ENCODE results near the gene POLN. TPM values are rescaled to one million over a fixed set of nuclear protein-coding genes. Genes with fewer than 3 reads are reported as not detected.

The POLN gene
- total RNA-seq, 4 donors from 2014 or later = 0.27 to 2.6 (median 1.4) TPM

DNA sequence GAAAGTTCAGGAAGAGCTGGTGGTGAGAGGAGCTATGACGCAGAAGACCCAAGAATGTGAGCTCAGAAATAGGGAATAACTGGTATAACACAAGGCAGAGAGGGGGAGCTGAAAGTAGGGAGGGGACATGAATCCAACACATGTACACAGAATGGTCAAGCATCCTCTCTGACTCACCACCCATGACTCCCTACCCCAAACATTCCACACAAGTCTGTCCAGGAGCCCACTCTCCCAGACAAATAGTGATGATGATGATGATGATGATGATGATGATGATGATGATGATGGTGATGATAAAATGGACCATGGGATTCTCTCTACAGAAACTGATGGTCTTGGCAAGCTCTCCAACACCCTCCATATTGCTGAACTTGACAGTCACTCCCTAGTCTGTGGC, 136.4 kb downstream of the POLN start:
- TF ChIP-seq POLR2AphosphoS5 (IDR thresholded peaks at IDR 0.05) (no peak), EP300 (IDR thresholded peaks at IDR 0.05; ENCODE audit: low read depth) (no peak), POLR2A (IDR thresholded peaks at IDR 0.05) (no peak), CTCF (IDR thresholded peaks at IDR 0.05) (no peak)
- DNase-seq = no peak
- Histone ChIP-seq H3K27ac (no peak overlapping the region), H3K36me3 (no peaks in the 10 kb centered on the region), H3K4me1 (no peaks in the 10 kb centered on the region), H3K9me3 (peaks cover 14 to 16% of the 10 kb centered on the region in 2 donors), H3K27me3 (no peaks in the 10 kb centered on the region), H3K4me3 (no peak overlapping the region)
- WGBS, 2 donors (ENCODE audit: low coverage in 1 of 2) = 73 to 100% methylated on average over 1 of the region's 1 CpG
- intact Hi-C loops (cut with DNase I; ENCODE audit: low total_unique reads) (no loop called here), in situ Hi-C loops (cut with MboI; ENCODE audit: low pct_ligation_motif_present in 1 of 4, low pct_unique_long_range_greater_than_20kb in 1 of 4, low sequenced_read_pairs in 3 of 4) (no loop called here)

DNA sequence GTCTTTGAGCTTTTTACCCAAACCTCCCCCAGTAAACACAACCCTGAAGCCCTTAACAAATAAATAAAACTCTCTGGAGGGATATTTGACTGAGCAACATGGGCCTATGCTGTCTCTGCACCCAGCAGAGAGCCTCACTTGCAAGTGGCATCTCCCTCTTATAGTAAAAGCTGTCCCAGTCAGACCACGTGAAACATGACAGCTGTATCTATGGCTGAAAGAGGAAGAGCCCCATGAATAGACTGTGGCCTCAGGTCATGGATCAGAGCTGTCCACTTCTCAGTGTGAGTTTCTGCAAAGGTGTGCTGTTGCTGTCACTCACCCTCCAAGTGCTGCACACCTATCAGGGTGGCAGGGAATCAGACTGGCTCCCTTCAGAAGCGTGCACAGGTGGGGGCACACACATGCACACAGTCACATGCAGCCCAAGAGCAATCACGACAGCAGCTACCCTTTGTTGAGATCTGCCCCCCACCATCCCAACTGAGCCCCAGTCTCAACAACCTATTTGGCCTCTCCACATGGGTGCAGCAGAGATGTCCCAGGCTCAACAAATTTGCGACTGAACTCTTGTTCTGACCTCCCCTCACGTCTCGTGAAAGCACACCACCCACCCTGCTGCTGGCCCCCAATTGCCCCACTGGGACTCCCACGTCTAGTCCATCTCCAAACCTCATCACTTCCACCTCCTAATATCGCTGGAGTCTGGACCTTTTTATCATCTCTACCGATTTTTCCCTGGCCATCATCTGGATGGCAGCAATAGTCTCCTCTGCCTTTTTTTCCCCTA, 137.2 kb downstream of the POLN start:
- Histone ChIP-seq H3K4me3 (no peak overlapping the region), H3K4me1 (no peaks in the 10 kb centered on the region), H3K9me3 (peaks cover 14 to 16% of the 10 kb centered on the region in 2 donors), H3K27me3 (no peaks in the 10 kb centered on the region), H3K36me3 (no peaks in the 10 kb centered on the region), H3K27ac (no peak overlapping the region)
- no peak for DNase-seq
- WGBS, 2 donors (ENCODE audit: low coverage in 1 of 2) = 78 to 80% methylated on average over 6 to 9 of the region's 9 CpGs
- intact Hi-C loops (cut with DNase I; ENCODE audit: low total_unique reads) = no loop called here
- TF ChIP-seq POLR2A (IDR thresholded peaks at IDR 0.05) = no peak
- TF ChIP-seq POLR2AphosphoS5 (IDR thresholded peaks at IDR 0.05) = no peak
- TF ChIP-seq CTCF (IDR thresholded peaks at IDR 0.05) = no peak
- no peak for TF ChIP-seq EP300 (IDR thresholded peaks at IDR 0.05; ENCODE audit: low read depth)
- in situ Hi-C loops (cut with MboI; ENCODE audit: low pct_ligation_motif_present in 1 of 4, low pct_unique_long_range_greater_than_20kb in 1 of 4, low sequenced_read_pairs in 3 of 4) = no loop called here

GRCh38 chr4:2103843-2104547, 137.9 kb downstream of the POLN start:
- no peaks in the 10 kb centered on the region for H3K36me3 ChIP-seq
- 73 to 86% methylated on average over 2 of the region's 2 CpGs for WGBS, 2 donors (ENCODE audit: low coverage in 1 of 2)
- in situ Hi-C loops (cut with MboI; ENCODE audit: low pct_ligation_motif_present in 1 of 4, low pct_unique_long_range_greater_than_20kb in 1 of 4, low sequenced_read_pairs in 3 of 4) (no loop called here), intact Hi-C loops (cut with DNase I; ENCODE audit: low total_unique reads) (no loop called here)
- H3K4me3 ChIP-seq = no peak overlapping the region
- no peak overlapping the region for H3K27ac ChIP-seq
- H3K4me1 ChIP-seq = no peaks in the 10 kb centered on the region
- no peaks in the 10 kb centered on the region for H3K27me3 ChIP-seq
- TF ChIP-seq CTCF (IDR thresholded peaks at IDR 0.05) = no peak
- no peak for TF ChIP-seq POLR2AphosphoS5 (IDR thresholded peaks at IDR 0.05)
- no peak for TF ChIP-seq EP300 (IDR thresholded peaks at IDR 0.05; ENCODE audit: low read depth)
- no peak for TF ChIP-seq POLR2A (IDR thresholded peaks at IDR 0.05)
- DNase-seq = no peak
- peaks cover 14 to 16% of the 10 kb centered on the region in 2 donors for H3K9me3 ChIP-seq

- Histone ChIP-seq H3K27me3 (no peaks in the 10 kb centered on the region), H3K9me3 (peaks cover 14 to 16% of the 10 kb centered on the region in 2 donors), H3K27ac (no peak overlapping the region), H3K36me3 (no peaks in the 10 kb centered on the region), H3K4me1 (no peaks in the 10 kb centered on the region), H3K4me3 (no peak overlapping the region)
- intact Hi-C loops (cut with DNase I; ENCODE audit: low total_unique reads) = no loop called here
- TF ChIP-seq POLR2A (IDR thresholded peaks at IDR 0.05) = no peak
- TF ChIP-seq POLR2AphosphoS5 (IDR thresholded peaks at IDR 0.05) = no peak
- no peak for TF ChIP-seq CTCF (IDR thresholded peaks at IDR 0.05)
- TF ChIP-seq EP300 (IDR thresholded peaks at IDR 0.05; ENCODE audit: low read depth) = no peak
- in situ Hi-C loops (cut with MboI; ENCODE audit: low pct_ligation_motif_present in 1 of 4, low pct_unique_long_range_greater_than_20kb in 1 of 4, low sequenced_read_pairs in 3 of 4) = no loop called here
- no peak for DNase-seq
- 81 to 84% methylated on average over 4 to 5 of the region's 5 CpGs for WGBS, 2 donors (ENCODE audit: low coverage in 1 of 2)
Measured at GRCh38 chr4:2103127-2103842, 138.6 kb downstream of the POLN start.

Data from transverse colon (tissue), 4 donors.